GM18519 (cell line): Measurements from ENCODE around the gene RCSD1.

Source experiments
- ATAC-seq: cut with Tn5 transposase; IDR thresholded peaks from one replicate; pipeline ENCODE4 v1.9.1; 2021; ENCODE audit warnings: mild to moderate bottlenecking, moderate library complexity; ENCODE audit not compliant: unreplicated experiment, low FRiP score

The RCSD1 gene

DNA sequence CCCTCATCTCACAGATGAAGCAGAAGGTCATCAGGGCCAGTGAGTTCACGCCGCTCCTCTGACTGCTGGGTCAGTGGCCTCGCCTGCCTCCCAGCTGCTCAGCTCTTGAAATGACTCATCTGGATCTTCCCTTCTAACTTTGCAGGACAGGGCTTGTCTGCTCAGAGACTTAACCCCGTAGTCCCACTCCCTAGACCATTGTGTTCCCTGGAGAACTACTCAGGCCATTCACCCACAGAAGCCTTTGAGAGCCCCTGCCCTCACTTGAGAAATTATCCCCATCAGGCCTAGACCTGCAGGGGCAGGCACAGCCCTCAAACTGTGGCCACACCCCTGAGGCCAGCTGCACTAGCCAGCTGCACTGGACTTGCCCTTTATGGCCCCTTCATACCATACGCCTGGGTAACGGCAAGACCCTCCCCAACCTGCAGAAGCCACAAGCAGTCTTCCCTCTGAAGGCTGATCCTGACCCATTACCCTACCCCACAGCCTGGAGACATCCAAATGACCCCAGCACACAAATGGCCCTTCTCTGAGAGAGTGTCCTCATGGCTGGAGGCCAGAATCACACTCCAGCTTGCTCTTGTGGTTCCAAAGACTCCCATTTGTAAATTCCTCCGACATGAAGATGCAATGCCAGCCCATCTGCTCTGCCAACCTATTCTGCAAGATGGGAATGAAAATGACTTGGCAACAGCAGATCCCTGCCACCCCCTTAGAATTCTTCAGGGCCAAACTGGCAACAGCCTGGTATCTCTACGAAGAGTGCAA lies 33.2 kb downstream of the RCSD1 start:
- peak; percentile 43 for ATAC-seq

- ATAC-seq: no peak
Measured at GRCh38 chr1:167665469-167665868, 35.4 kb downstream of the RCSD1 start.

DNA sequence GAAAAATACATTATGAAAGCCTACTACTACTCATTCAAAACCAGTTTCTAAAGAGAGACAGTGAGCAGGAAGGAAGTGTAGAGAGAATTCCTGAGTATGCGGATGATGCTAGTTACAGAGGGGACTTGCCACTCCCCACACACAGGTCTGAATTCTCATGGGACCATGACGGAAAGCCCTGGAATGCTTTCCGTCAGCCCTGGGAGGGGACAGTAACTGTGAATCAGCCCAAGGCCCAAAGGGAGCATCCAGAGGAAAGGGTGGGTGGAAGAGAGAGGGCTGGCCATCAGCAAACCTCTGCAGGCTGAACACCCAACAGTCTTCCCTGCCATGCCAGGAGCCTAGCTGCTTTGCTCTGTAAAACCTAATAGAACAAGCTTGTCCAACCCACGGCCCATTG lies 36.4 kb downstream of the RCSD1 start:
- no peak for ATAC-seq

- ATAC-seq: no peak
Measured at GRCh38 chr1:167667536-167667935, 37.5 kb downstream of the RCSD1 start.

DNA sequence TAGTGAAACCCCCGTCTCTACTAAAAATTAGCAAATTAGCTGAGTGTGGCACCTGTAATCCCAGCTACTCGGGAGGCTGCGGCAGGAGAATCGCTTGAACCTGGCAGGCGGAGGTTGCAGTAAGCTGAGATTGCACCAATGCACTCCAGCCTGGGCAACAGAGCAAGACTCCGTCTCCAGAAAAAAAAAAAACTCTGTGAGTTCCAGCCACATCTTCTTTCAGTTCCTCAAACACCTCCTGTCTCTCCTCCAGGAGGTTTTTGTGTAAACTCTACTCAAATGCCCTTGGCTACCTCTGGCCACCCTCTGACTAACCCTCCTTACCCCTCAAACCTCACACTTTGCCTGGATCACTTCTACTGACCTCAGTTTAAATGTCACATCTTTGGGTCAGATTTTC lies 38.1 kb downstream of the RCSD1 start:
- ATAC-seq: peak; percentile 45

DNA sequence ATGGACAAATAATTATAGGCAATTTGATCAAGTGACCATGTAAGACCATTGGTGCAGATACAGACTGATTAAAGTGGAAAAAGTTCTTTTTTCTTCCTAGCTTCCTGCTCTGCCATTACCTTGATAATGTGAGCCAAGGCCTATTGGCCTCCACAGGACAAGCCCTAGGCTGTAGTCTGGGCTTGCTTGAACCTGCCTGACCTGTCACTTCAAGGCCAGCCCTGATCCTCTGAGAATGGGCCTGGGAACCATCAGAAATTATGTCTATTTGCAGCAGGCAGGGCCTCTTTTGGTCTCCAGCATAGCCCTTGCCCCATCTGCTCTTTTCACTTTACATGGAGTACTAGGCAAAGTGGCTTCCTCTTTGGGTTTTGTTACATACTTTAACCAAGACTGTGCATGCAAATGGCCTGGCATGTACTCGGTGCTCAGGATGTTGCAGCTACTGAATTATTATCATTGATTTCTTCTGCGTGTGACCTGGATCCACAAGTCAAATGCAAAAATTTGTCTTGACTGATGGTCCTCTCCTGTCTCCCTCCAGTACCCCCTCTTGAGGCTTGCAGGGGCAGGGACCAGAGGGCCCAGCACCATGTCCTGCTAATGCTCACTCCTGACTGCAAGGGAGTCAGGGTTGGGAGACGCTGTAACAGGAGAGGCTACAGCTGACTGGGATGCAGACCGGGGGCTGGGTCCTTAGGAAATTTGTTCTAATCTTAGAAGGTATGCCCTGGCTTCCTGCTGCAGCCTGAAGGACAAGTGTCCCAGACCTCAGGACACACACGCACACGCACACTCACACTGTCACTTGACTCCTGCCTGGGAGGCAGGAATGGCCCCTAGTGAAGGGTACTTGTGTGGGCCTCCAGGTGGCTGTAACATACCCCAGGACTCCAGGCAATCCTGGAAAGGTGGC lies 39.4 kb downstream of the RCSD1 start:
- peak; percentile 39 for ATAC-seq

DNA sequence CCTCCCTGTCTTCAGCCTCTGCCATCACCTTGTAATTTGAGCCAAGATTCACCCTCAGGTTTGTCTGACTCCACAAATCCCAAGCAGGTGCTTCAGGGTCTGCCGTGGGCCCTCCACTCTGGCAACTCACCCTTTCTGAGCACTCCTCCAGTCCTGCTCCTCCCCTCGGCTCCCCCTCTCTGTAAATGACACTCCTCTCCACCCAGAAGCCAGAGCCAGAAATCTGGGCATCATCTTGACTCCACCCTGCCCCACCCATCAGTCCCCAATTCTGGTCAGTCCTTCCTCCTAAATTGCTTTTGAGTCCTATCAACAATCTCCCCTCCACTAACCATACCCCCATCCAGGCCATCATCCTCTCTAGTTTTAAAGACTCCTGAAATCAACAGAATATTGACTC lies 40.5 kb downstream of the RCSD1 start:
- ATAC-seq: no peak

DNA sequence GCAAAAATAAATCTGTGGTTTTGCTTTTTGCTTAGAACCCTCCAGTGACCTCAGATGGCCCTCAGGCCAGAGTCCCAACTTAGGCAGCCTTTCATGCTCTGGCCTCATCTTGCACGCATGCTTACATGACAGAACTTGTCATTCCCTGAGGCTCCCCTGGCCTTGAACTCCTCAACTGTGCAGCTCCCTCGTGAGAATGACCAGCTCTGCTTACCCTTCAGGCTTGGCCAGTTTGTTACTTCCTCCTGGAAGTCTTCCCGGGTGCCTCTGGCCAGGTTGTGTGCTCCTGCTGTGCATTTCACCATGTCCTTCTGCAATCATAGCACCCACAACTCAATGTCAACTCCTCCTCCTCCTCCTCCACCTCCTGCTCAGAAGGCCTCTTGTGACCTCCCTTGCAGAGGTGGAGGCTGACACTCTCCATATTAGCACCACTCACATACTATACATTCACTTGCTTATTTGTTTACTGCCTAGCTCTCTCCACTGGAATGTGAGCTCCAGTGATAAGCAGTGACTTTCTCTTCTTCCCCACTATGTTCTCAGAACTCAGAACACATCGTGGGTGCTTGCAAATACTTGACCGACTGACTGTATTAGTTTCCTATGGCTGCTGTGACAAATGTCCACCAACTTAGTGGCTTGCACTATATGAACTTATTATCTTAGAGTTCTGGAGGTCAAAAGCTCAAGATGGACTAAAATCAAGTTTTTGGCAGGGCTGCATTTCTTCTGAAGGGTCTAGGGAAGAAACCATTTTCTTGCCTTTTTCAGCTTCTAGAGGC lies 41.9 kb downstream of the RCSD1 start:
- ATAC-seq: no peak

DNA sequence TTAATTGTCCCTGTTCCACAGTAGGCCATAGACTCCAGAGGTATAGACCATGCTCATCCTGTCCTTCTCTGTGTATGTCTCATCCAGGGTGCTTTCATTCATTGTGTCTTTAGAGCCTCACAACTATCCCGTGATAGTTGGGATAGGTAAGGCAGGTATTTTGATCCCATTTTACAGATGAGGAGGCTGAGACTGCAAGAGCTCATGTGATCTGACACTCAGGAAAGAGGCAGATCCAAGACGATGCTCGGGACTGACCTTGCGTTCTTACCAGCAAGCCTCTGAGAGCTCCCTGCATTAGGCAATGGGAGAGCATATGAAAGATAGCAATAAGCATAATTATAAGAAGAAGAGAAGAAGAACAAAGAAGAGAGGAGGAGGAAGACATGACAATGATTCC lies 42.8 kb downstream of the RCSD1 start:
- ATAC-seq: no peak

- no peak for ATAC-seq
Measured at GRCh38 chr1:167673265-167673664, 43.2 kb downstream of the RCSD1 start.

- no peak for ATAC-seq
Measured at GRCh38 chr1:167674156-167674555, 44.1 kb downstream of the RCSD1 start.

- no peak for ATAC-seq
Measured at GRCh38 chr1:167675440-167675839, 45.4 kb downstream of the RCSD1 start.

GRCh38 chr1:167676205-167676915 lies 46.3 kb downstream of the RCSD1 start:
- ATAC-seq: peak; percentile 44

GRCh38 chr1:167676916-167677848 lies 47.1 kb downstream of the RCSD1 start:
- ATAC-seq: peak; percentile 38

- ATAC-seq: no peak
Measured at GRCh38 chr1:167678422-167678821, 48.4 kb downstream of the RCSD1 start.

GRCh38 chr1:167678838-167679237 lies 48.8 kb downstream of the RCSD1 start:
- no peak for ATAC-seq

DNA sequence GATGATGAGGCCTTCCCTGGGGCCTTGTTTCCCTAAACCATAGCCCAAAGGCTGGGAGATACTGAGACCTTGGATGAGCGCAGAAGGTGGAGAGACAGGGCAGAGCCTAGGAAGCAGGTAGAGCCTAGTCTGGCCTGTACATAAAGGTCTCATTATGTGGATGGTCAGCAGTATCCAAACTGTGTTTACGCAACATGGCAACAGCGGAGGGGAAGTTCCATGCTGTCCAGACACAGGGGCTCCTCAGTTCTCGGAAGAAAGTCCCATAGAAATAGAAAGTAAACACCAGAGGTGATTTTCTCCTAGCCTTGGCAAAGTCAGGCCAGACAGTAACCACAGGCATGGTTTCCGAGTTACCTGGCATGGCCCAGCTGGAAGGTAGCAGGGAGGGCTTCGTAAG lies 49.7 kb downstream of the RCSD1 start:
- no peak for ATAC-seq

DNA sequence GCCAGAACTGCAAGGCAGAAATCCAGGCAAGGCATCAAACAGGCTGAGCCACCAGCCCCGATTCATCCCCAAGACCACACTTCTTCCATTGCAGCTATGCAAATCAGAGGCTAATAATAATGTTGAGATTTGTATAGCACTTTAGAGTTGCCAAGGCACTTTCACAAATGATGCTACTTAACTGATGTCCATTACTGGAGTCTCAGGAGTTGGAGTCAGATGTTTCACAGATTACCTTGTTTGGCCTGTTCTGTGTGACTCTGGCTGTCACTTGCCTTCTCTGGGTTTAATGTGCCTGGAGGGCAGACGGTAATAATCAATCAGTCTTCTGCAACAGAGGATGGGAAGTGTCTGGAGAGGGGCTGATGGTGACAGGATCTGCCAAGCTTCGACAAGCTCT lies 51.0 kb downstream of the RCSD1 start:
- no peak for ATAC-seq

DNA sequence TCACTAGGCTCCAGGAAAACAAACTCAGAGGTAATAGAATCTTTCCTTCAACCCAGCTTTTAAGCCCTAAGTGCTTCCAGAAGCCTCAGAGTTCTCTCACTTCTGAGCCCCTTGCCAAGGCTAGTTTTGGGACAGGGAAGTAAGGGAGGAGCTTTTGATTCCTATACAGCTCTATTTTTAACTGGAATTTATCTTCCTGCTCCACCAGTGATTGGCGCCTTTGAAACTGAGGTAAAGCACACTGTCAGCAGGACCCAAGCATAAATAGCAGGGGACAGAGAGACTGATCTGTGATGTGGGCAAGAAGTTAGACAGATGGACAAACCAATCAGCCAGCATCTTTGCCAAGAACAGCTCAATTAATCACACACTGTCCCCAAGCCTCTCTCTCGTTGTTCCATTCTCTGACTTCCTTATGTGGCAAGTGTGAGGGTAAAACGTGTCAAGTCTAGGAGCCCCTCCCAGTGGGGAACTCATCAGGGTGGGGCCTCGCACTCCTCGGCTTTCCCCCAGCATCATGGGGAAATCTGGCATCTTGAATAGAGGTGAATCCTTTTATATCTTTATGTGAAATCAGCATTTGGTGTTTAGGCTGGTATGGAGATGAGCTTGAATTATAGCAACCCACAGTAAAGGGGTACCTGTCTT lies 51.5 kb downstream of the RCSD1 start:
- no peak for ATAC-seq
